GM10266 (cell line): ENCODE results near the gene TMBIM1.
"Not testable (repeated sequence)": the region's sequence is repeated elsewhere in the genome, so short reads cannot be mapped to it uniquely, and the experiment has no call there.

ENCODE experiments used
- DNase-seq: peaks from one replicate; pipeline ENCODE4 v3.0.0; 2012; ENCODE audit errors: extremely low spot score
- TF ChIP-seq, protein P1 (sequence below): IDR thresholded peaks from 2 replicates; pipeline ENCODE4 v1.5.1; 2012; ENCODE audit warnings: mild to moderate bottlenecking, low read depth; ENCODE audit not compliant: control insufficient read depth, insufficient read depth; ENCODE audit errors: missing control alignments

The TMBIM1 gene

DNA sequence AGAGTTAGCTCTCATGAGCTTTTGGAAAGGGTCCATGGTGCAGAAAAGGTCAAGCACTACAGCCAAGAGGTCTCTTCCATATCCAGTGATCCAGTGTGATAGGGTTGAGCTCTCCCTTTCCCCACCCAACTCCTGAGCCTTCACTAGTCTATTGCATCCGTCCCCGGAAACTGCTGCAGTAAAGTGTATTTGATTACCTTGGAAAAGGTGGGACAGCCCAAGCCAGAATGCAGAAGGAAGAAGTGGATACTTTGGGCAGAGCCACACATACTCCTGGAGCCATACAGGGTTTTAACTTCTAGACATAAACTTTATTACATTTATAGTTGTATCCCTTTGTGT lies 18.4 kb downstream of the TMBIM1 start:
- no peak for DNase-seq
- TF ChIP-seq, protein P1, sequence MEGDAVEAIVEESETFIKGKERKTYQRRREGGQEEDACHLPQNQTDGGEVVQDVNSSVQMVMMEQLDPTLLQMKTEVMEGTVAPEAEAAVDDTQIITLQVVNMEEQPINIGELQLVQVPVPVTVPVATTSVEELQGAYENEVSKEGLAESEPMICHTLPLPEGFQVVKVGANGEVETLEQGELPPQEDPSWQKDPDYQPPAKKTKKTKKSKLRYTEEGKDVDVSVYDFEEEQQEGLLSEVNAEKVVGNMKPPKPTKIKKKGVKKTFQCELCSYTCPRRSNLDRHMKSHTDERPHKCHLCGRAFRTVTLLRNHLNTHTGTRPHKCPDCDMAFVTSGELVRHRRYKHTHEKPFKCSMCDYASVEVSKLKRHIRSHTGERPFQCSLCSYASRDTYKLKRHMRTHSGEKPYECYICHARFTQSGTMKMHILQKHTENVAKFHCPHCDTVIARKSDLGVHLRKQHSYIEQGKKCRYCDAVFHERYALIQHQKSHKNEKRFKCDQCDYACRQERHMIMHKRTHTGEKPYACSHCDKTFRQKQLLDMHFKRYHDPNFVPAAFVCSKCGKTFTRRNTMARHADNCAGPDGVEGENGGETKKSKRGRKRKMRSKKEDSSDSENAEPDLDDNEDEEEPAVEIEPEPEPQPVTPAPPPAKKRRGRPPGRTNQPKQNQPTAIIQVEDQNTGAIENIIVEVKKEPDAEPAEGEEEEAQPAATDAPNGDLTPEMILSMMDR, result no peak

DNA sequence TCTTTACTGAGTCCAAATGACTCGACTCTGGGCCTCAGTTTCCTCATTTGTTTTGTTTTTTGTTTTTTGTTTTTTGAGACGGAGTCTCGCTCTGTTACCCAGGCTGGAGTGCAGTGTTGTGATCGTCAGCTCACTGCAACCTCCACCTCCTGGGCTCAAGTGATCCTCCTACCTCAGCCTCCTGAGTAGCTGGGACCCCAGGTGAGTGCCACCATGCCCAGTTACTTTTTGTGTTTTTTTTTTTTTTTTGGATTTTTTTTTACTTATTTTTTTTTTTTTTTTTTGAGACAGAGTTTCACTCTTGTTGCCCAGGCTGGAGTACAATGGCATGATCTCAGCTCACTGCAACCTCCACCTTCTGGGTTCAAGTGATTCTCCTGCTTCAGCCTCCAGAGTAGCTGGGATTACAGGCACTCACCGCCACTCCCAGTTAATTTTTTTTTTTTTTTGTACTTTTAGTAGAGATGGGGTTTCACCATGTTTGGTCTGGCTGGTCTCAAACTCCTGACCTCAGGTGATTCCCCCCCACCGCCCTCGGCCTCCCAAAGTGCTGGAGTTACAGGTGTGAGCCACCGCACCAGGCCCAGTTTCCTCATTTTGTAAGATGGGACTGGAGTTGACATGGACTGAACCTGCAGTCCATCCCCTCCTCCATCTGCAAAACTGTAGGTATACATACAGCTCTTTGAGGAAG lies 18.9 kb downstream of the TMBIM1 start:
- not testable (repeated sequence) for DNase-seq

DNA sequence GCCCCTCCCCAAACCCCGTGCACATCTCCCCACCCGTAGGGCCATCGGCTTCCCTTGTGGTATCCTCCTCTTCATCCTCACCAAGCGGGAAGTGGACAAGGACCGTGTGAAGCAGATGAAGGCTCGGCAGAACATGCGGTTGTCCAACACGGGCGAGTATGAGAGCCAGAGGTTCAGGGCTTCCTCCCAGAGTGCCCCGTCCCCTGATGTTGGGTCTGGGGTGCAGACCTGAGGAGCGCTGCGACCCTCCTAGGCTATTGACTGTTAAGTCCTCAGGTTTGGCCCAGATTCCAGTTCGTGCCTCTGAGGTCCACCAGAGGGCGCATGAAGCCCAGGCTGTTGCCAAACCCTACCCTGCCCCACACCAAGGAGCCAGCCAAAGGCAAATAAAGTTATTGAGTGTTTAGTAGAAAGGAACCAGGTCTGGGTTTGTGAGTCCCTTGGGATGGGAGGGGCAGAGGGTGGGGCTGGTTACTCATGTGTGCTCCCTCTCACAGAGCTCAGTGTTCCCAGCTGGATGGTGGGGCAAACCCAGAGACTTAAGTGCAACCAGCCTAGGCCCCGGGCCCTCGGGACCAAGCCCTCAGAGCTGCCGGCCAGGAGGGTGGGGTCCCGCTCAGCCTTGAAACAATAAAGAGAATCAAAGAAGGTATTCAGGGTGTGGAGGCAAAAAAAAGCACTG lies 19.6 kb downstream of the TMBIM1 start:
- TF ChIP-seq, protein P1, result peak; percentile 91
- peak; percentile 63 for DNase-seq

DNA sequence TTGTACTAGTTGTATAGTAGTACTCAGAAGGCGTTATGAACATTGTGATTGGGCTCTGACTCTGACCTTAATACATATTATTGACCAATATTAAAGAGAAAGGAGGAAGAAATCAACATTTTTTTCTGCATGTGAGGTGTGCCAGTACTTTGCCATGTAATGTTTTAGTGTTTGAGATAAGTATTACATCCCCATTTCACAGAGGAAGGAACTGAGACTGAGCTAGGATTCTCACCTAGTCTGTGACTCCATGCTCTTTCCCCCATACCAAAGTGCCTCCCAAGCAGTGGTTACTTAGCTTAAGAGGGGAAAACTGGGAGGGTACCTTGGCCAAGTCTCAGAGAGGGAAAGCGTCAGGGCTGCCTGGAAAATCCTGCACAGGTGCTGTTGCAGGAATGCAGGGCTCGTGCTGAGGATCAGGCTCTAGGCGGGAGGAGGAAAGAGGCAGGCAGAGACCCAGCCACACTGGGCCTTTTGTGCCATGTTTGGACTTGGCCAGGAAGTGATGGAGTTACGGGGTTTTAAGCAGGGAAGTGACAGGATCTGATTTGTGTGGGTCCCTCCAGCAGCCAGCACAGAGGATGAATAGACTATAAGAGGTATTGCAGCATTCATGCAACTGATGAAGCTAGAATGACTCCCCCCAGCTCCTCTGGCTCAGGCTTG lies 20.3 kb downstream of the TMBIM1 start:
- TF ChIP-seq, protein P1, result no peak
- DNase-seq, result no peak

DNA sequence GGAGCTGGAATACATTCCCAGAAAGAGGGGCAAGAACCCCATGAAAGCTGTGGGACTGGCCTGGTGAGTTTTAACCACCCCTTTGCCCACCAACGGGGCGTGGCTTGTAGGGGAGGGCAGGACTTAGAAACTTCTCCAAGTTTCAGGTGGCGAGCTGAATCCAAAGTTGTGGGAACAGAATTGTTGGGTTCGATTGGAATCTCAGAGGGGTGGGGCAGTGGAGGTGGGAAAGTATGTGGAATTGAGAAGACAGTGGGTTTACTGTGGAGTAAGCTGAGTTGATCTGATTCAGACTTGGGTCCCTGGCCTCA lies 20.9 kb downstream of the TMBIM1 start:
- TF ChIP-seq, protein P1, result no peak
- no peak for DNase-seq

DNA sequence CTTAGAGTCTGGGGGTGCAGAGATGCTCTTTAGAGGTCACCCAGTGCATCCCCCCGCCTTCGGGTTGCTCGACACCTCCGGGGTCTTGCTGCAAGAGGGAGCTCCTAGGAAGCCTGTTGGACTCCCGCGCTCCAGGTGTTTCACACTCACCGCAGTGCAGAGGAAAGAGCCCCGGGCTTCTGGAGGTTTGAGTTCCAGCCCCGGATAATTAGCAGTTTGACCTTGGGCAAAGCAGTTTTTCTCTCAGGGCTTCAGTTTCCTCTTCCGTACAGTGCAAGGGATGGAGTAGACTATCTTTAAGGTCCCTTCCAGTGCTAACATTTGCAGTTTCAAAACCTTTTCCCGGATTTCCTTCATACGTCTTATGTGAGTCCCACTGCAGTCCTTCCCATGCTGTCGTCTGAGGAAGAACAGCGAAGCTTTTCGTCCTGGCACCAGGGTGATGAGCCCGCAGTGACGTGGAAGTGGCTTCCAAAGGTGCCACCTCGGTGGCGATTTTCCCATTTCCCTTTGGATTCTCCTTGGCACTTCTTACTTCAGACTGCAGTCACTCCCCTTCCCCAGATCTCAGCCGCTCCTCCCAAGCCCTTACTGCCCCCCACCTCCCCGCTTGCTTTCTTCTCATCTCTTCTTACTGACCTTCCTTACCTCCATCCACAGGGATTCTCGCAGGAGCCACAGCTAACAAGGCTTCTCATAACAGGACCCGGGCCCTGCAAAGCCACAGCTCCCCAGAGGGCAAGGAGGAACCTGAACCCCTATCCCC lies 21.4 kb downstream of the TMBIM1 start:
- no peak for DNase-seq
- TF ChIP-seq, protein P1, result no peak

DNA sequence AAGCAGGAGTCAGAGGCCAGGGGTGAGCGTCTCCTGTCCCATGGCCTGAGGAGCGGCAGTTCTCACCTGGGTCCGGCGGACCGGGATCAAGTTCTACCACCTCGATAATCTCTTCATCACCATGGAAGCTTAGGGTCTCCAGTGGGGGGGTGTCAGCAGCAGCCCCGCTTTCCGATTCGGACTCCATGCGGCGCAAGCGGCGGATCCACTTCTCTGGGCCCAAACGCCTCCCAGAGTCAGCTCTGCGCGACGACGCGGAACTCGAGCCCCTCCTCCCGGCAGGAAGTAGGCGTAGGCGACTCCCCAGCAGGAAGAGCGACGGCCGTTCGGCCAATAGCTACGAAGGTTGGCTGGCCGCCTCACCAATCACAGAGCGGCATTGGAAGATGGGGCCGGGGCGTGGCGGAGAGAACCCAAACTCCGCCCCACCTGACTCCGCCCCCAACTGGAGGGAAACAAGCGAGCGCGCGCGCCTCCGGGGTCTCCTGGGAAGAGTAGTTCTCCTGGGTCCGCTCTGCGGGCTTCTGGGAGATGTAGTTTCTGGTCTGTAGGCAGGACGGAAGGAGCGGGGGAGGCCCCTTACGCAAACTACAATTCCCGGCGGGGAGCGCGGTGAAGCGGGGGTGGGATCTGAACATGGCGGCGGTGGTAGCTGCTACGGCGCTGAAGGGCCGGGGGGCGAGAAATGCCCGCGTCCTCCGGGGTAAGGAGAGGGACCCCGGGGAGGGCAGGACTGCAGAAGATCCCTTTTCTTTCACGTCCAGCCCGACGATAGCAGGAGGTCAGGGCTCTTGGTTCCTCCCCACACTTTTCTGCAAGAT lies 22.2 kb downstream of the TMBIM1 start, which contains the start of the genes AAMP and PNKD:
Gene AAMP, minus strand, starts transcription at position 238 of the 821 bp plus-strand sequence. Its CDS starts 51 bp downstream, at position 187.
Gene PNKD, plus strand, starts transcription at position 620 of the 821 bp plus-strand sequence. Its CDS starts 17 bp downstream, at position 637.
- TF ChIP-seq, protein P1, result peak; percentile 40
- DNase-seq, result peak; percentile 98
